NCI-H2171 (cell line): ENCODE results near the gene THAP11.
A peak's percentile ranks its signal among the peaks of the same experiment; 100 is the strongest.

Experiments
- DNase-seq: peaks from one replicate; lab custom pipeline; 2025; lab: John Stamatoyannopoulos, UW

Gene THAP11

GRCh38 chr16:67841816-67842508 lies at the start of gene THAP11:
THAP11 (plus strand) TSS chr16:67842320; CDS start chr16:67842555, 235 bp downstream.
- peak; percentile 94 for DNase-seq

GRCh38 chr16:67796099-67796718 lies 45.9 kb upstream of the THAP11 start:
- no peak for DNase-seq

- DNase-seq: no peak
These were observed 41.7 kb upstream of the THAP11 start for GRCh38 chr16:67800338-67800926.

- no peak for DNase-seq
These were observed 40.9 kb upstream of the THAP11 start for GRCh38 chr16:67801241-67801640.

GRCh38 chr16:67801883-67802282 lies 40.2 kb upstream of the THAP11 start:
- DNase-seq: no peak

- no peak for DNase-seq
These were observed 38.2 kb upstream of the THAP11 start for GRCh38 chr16:67803894-67804293.

- no peak for DNase-seq
These were observed 37.1 kb upstream of the THAP11 start for GRCh38 chr16:67804853-67805542.

- DNase-seq: no peak
These were observed 36.2 kb upstream of the THAP11 start for GRCh38 chr16:67805718-67806427.

GRCh38 chr16:67806428-67807147 lies 35.5 kb upstream of the THAP11 start, which contains the start of the genes RANBP10 and TSNAXIP1:
RANBP10 (minus strand) TSS chr16:67806560; CDS start chr16:67806536, 24 bp downstream.
TSNAXIP1 (plus strand) TSS chr16:67806889; CDS start chr16:67807150, 261 bp downstream.
- DNase-seq: peak; percentile 98

GRCh38 chr16:67807148-67807682 lies 34.9 kb upstream of the THAP11 start:
- no peak for DNase-seq

- no peak for DNase-seq
These were observed 30.2 kb upstream of the THAP11 start for GRCh38 chr16:67811899-67812298.

GRCh38 chr16:67814567-67814966 lies 27.6 kb upstream of the THAP11 start:
- no peak for DNase-seq

GRCh38 chr16:67820608-67821259 lies 21.4 kb upstream of the THAP11 start:
- no peak for DNase-seq

- DNase-seq: no peak
These were observed 19.6 kb upstream of the THAP11 start for GRCh38 chr16:67822511-67822910.

- DNase-seq: no peak
These were observed 17.0 kb upstream of the THAP11 start for GRCh38 chr16:67825119-67825518.

GRCh38 chr16:67825906-67826305 lies 16.2 kb upstream of the THAP11 start:
- no peak for DNase-seq

- DNase-seq: no peak
These were observed 13.5 kb upstream of the THAP11 start for GRCh38 chr16:67828651-67829050.

- no peak for DNase-seq
These were observed 9.1 kb upstream of the THAP11 start for GRCh38 chr16:67833030-67833414.

- peak; percentile 96 for DNase-seq
These were observed 8.5 kb upstream of the THAP11 start for GRCh38 chr16:67833415-67834241.

- DNase-seq: no peak
These were observed 7.9 kb upstream of the THAP11 start for GRCh38 chr16:67834242-67834614.
